Measurements from ENCODE around the gene LRCH1.
A peak's percentile ranks its signal among the peaks of the same experiment; 100 is the strongest.

Gene LRCH1

DNA sequence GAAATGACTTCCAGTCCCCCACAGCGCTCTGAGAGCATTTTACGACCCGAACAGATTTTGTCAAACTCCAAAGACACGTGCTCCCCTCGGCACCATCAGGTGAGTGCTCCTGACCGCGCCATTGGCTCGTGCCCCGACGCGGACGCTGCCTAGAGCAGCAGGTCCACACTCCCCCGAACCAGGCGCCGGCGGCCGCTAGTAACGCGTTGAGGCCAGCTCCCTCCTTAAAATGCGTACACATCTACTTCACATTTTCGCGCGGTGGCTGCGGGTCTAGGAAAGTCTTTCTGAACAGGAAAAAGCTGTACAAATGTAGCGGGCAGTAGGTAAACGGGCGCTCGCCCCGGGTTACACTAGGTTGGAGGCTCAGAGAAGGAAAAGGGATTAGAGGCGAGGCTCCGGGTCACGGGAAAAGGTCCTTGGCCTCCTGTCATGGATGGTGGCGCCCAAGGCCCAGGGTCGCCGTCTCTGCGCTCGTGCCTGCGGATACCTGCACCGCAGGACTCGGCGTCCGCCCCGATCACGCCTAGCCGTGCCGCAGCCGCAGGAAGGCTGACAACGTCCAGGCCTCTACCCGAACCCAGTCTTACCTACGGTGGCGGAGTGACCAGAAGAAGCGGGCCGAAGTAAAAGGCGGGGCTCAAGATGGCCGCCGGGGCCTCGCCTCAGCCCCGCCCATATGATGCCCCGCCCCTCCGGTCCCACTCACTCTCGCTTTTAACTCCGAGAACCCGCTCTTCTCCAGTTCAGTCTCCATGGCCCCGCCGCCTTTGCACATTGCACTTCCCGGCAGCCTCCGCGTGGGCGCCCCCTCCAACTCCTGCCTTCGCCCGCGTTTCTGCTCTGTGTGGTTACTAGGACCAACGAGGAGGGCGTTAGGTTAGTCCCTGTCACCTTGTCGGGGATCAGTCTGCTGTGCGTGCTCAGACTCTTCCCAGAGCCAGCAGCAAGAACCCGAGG is 243.8 kb downstream of the LRCH1 start, which contains the start of gene ESD:
ESD (minus strand) TSS at position 647 of the 960 bp plus-strand sequence. CDS start 5,748 bp downstream, outside the sequence.
- DNase-seq, result peak; percentile 94
- in situ Hi-C loops (cut with MboI; ENCODE audit: low pct_unique_long_range_greater_than_20kb, low sequenced_read_pairs), result no loop called here

- in situ Hi-C loops (cut with MboI; ENCODE audit: low pct_unique_long_range_greater_than_20kb, low sequenced_read_pairs), result no loop called here
- no peak for DNase-seq
Measured at GRCh38 chr13:46797501-46798237, 244.7 kb downstream of the LRCH1 start.

DNA sequence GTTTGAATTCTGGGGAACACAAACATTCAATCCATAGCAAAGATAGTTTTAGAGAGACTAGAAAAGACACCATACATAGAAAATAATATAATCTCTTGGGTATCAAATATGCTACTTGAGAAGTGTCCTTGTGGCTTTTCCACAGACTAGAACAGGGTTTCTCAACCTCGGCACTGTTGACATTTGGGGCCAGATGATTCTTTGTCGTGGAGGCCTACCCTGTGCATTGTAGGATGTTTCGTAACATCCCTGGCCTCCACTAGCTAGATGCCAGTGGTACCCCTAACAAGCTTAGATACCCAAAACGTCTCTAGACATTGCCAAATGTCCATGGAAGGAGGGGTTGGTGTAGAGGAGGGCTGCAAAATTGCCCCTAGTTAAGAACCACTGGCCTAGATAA is 246.2 kb downstream of the LRCH1 start:
- in situ Hi-C loops (cut with MboI; ENCODE audit: low pct_unique_long_range_greater_than_20kb, low sequenced_read_pairs), result no loop called here
- DNase-seq, result no peak

- in situ Hi-C loops (cut with MboI; ENCODE audit: low pct_unique_long_range_greater_than_20kb, low sequenced_read_pairs), result no loop called here
- DNase-seq, result no peak
Measured at GRCh38 chr13:46801858-46802257, 248.9 kb downstream of the LRCH1 start.

All from KBM-7 (cell line).